HG02885 (cell line): ENCODE data around the gene RASGRF1.
"Not testable (repeated sequence)": the region's sequence is repeated elsewhere in the genome, so short reads cannot be mapped to it uniquely, and the experiment has no call there.

ENCODE experiments used
- ATAC-seq: cut with Tn5 transposase; IDR thresholded peaks from one replicate; pipeline ENCODE4 v1.9.1; 2021; ENCODE audit warnings: mild to moderate bottlenecking; ENCODE audit not compliant: unreplicated experiment, poor library complexity

RASGRF1 gene

GRCh38 chr15:78934655-78935023, 155.9 kb downstream of the RASGRF1 start:
- ATAC-seq = no peak

- ATAC-seq = no peak
Observed at GRCh38 chr15:78933823-78934654, 156.5 kb downstream of the RASGRF1 start.

- ATAC-seq = no peak
Observed at GRCh38 chr15:78933187-78933822, 157.3 kb downstream of the RASGRF1 start.

- no peak for ATAC-seq
Observed at GRCh38 chr15:78932258-78932808, 158.2 kb downstream of the RASGRF1 start.

- no peak for ATAC-seq
Observed at GRCh38 chr15:78931439-78932257, 158.9 kb downstream of the RASGRF1 start.

GRCh38 chr15:78930577-78931388, 159.8 kb downstream of the RASGRF1 start:
- no peak for ATAC-seq

- ATAC-seq = no peak
Observed at GRCh38 chr15:78929536-78930264, 160.9 kb downstream of the RASGRF1 start.

- no peak for ATAC-seq
Observed at GRCh38 chr15:78928616-78929093, 161.9 kb downstream of the RASGRF1 start.

GRCh38 chr15:78928176-78928575, 162.4 kb downstream of the RASGRF1 start:
- ATAC-seq = not testable (repeated sequence)

GRCh38 chr15:78927077-78927790, 163.3 kb downstream of the RASGRF1 start:
- no peak for ATAC-seq

GRCh38 chr15:78925956-78926743, 164.4 kb downstream of the RASGRF1 start:
- no peak for ATAC-seq

GRCh38 chr15:78925076-78925624, 165.4 kb downstream of the RASGRF1 start:
- no peak for ATAC-seq

- no peak for ATAC-seq
Observed at GRCh38 chr15:78923480-78924360, 166.9 kb downstream of the RASGRF1 start.

- no peak for ATAC-seq
Observed at GRCh38 chr15:78923015-78923414, 167.6 kb downstream of the RASGRF1 start.

- ATAC-seq = no peak
Observed at GRCh38 chr15:78922527-78922926, 168.1 kb downstream of the RASGRF1 start.

GRCh38 chr15:78921940-78922339, 168.6 kb downstream of the RASGRF1 start:
- ATAC-seq = no peak
